HepG2 (cell line): ENCODE measurements around the gene OBSL1. TPM values are rescaled to one million over a fixed set of nuclear protein-coding genes. Genes with fewer than 3 reads are reported as not detected.

Experiments used
- ATAC-seq: fragments of 200-7000 bp; cut with Tn5 transposase; 3 replicates; pipeline ENCODE4 v1.9.1; 2020; ENCODE audit warnings: mild to moderate bottlenecking, moderate library complexity
- BruUV-seq: library from RNA; stranded (reverse); fragments of 400-500 nt; replicated peaks from 2 replicates; lab custom pipeline; 2021; lab: Mats Ljungman, UMichigan
- CTCF ChIA-PET: fragments of 300-600 bp; formaldehyde crosslinking; extraction: SDS; loops from one replicate; lab custom pipeline; 2021; ENCODE audit warnings: low total read pairs, inconsistent platforms, low intra/inter-chr PET ratio; lab: Yijun Ruan, JAX
- POLR2A ChIA-PET: fragments of 350-600 bp; sonication (Branson Sonifier 250); formaldehyde crosslinking; loops from one replicate; lab custom pipeline; 2020; ENCODE audit warnings: antibody characterized with exemption, inconsistent platforms; lab: Yijun Ruan, JAX
- DNase-seq: peaks from one replicate; pipeline ENCODE4 v3.0.0-alpha.2; 2015; ENCODE audit warnings: low spot score
- FAIRE-seq: peaks from 3 replicates; lab custom pipeline; 2011; peaks lifted over from hg19 to GRCh38; lab: Jason Lieb, UNC
- H2AFZ ChIP-seq: one replicate; pipeline ENCODE4 v1.6.1; 2011; ENCODE audit warnings: low read length, inconsistent platforms
- H3K27ac ChIP-seq: fragments of 300-600 bp; 3 replicates; pipeline ENCODE4 v1.8.0; 2011; ENCODE audit warnings: mixed run types, mild to moderate bottlenecking, mixed read lengths, low read length, inconsistent platforms; ENCODE audit not compliant: insufficient read depth; ENCODE audit errors: extremely low read length
- H3K27me3 ChIP-seq, 2 experiments: fragments of 200-600 bp in 1 of 2; 2 replicates in 1 of 2; 3 replicates in 1 of 2; pipeline versions ENCODE4 v1.6.0 to v1.8.0; 2011; ENCODE audit warnings: low read length in 2 of 2, mild to moderate bottlenecking in 2 of 2, moderate library complexity in 2 of 2, inconsistent platforms in 1 of 2; ENCODE audit not compliant: insufficient read depth in 2 of 2, control insufficient read depth in 1 of 2
- H3K36me3 ChIP-seq, 2 experiments: fragments of 200-600 bp in 1 of 2; replicated peaks in 1 of 2; 2 replicates in 1 of 2; 3 replicates in 1 of 2; pipeline versions ENCODE4 v1.5.1 to v1.8.0; 2011; ENCODE audit warnings: low read length in 2 of 2, inconsistent platforms in 1 of 2; ENCODE audit not compliant: insufficient read depth in 2 of 2, control insufficient read depth in 1 of 2
- H3K4me1 ChIP-seq: 2 replicates; pipeline ENCODE4 v1.5.1; 2012; ENCODE audit warnings: low read length, inconsistent platforms; ENCODE audit not compliant: insufficient read depth
- H3K4me2 ChIP-seq: 2 replicates; pipeline ENCODE4 v1.6.0; 2011; ENCODE audit warnings: low read depth, low read length, inconsistent platforms
- H3K4me3 ChIP-seq, 3 experiments: fragments of 200-600 bp in 1 of 3; sonication (generic), shearing (Covaris generic) in 1 of 3; replicated peaks in 1 of 3; 2 replicates each; pipeline ENCODE4 v1.5.1; 2011 to 2016; ENCODE audit warnings: low read length in 3 of 3, inconsistent platforms in 2 of 3, low read depth in 2 of 3, mild to moderate bottlenecking in 2 of 3, control low read depth in 1 of 3, mixed read lengths in 1 of 3; ENCODE audit not compliant: insufficient read depth in 1 of 3
- H3K79me2 ChIP-seq: one replicate; pipeline ENCODE4 v1.6.1; 2011; ENCODE audit warnings: low read length, inconsistent platforms; ENCODE audit not compliant: insufficient read depth
- H3K9ac ChIP-seq: 2 replicates; pipeline ENCODE4 v1.6.0; 2011; ENCODE audit warnings: mild to moderate bottlenecking, low read depth, low read length, inconsistent platforms; ENCODE audit not compliant: insufficient read depth
- H3K9me3 ChIP-seq: 2 replicates; pipeline ENCODE4 v1.5.1; 2012; ENCODE audit warnings: mild to moderate bottlenecking, low read length
- H4K20me1 ChIP-seq: 2 replicates; pipeline ENCODE4 v1.6.0; 2011; ENCODE audit warnings: inconsistent platforms, mild to moderate bottlenecking, low read length, moderate library complexity; ENCODE audit not compliant: insufficient read depth
- EED ChIP-seq: sonication (generic); formaldehyde crosslinking; IDR thresholded peaks from 2 replicates; pipeline ENCODE4 v1.5.0; 2020; ENCODE audit warnings: mild to moderate bottlenecking, missing genetic modification reagents
- EZH2 ChIP-seq: conservative IDR thresholded peaks from 2 replicates; pipeline ENCODE4 v1.6.1; 2012; ENCODE audit warnings: mild to moderate bottlenecking, low read depth, low read length, moderate library complexity
- HOXD1 ChIP-seq: sonication (generic); formaldehyde crosslinking; IDR thresholded peaks from 2 replicates; pipeline ENCODE4 v1.5.0; 2020; ENCODE audit warnings: missing genetic modification reagents
- KDM5A ChIP-seq: fragments of 200-600 bp; sonication (generic); IDR thresholded peaks from 2 replicates; pipeline ENCODE4 v1.7.0; 2018; ENCODE audit warnings: antibody characterized with exemption, mild to moderate bottlenecking, low read length, borderline replicate concordance
- KDM5B ChIP-seq: sonication (generic); formaldehyde crosslinking; IDR thresholded peaks from 2 replicates; pipeline ENCODE4 v1.4.0; 2020; ENCODE audit warnings: missing genetic modification reagents, mild to moderate bottlenecking, borderline replicate concordance
- MBD4 ChIP-seq: IDR thresholded peaks from 2 replicates; pipeline ENCODE4 v1.6.1; 2012; ENCODE audit warnings: low read length, inconsistent platforms, borderline replicate concordance
- MIER3 ChIP-seq: IDR thresholded peaks from 2 replicates; pipeline ENCODE4 v1.6.1; 2016; ENCODE audit warnings: missing compliant biosample characterization, borderline replicate concordance
- PITX1 ChIP-seq: sonication (generic); formaldehyde crosslinking; IDR thresholded peaks from 2 replicates; pipeline ENCODE4 v1.5.1; 2020; ENCODE audit warnings: mild to moderate bottlenecking, missing genetic modification reagents
- RBM39 ChIP-seq: fragments of 200-400 bp; formaldehyde crosslinking; IDR thresholded peaks from one replicate; pipeline ENCODE4 v1.6.1; 2018; ENCODE audit warnings: antibody characterized with exemption, mild to moderate bottlenecking, low read depth, low read length; ENCODE audit not compliant: poor library complexity, severe bottlenecking
- REXO4 ChIP-seq: sonication (generic); formaldehyde crosslinking; IDR thresholded peaks from 2 replicates; pipeline ENCODE4 v1.8.0; 2022; ENCODE audit warnings: missing genetic modification reagents, mild to moderate bottlenecking, borderline replicate concordance
- ZKSCAN1 ChIP-seq: fragments of 150-350 bp; IDR thresholded peaks from 2 replicates; pipeline ENCODE4 v1.6.1; 2014; ENCODE audit warnings: low read length
- ZMAT3 ChIP-seq: sonication (generic); formaldehyde crosslinking; conservative IDR thresholded peaks from 2 replicates; pipeline ENCODE4 v1.7.0; 2021; ENCODE audit warnings: missing genetic modification reagents
- ZNF20 ChIP-seq: sonication (generic); formaldehyde crosslinking; IDR thresholded peaks from 2 replicates; pipeline ENCODE4 v1.4.0; 2020; ENCODE audit warnings: mild to moderate bottlenecking, moderate library complexity, missing genetic modification reagents
- ZNF484 ChIP-seq: sonication (generic); formaldehyde crosslinking; IDR thresholded peaks from 2 replicates; pipeline ENCODE4 v1.5.1; 2020; ENCODE audit warnings: mild to moderate bottlenecking, low read depth, missing genetic modification reagents, borderline replicate concordance
- ZNF569 ChIP-seq: sonication (generic); formaldehyde crosslinking; IDR thresholded peaks from 2 replicates; pipeline ENCODE4 v1.5.0; 2020; ENCODE audit warnings: mild to moderate bottlenecking, missing genetic modification reagents, moderate library complexity, borderline replicate concordance
- ZNF879 ChIP-seq: sonication (generic); formaldehyde crosslinking; IDR thresholded peaks from 2 replicates; pipeline ENCODE4 v1.8.1; 2023; ENCODE audit warnings: missing genetic modification reagents
- WGBS: methylation state at CpG from one replicate; pipeline ENCODE4 v1.1.6; 2017; ENCODE audit warnings: low lambda C conversion rate; 5-methylcytosine and 5-hydroxymethylcytosine counted together
- in situ Hi-C: cut with HindIII; loops from 2 replicates; pipeline ENCODE4 v1.10.0; 2017; ENCODE audit warnings: low pct_unique_long_range_greater_than_20kb; ENCODE audit not compliant: extremely low pct_ligation_motif_present
- intact Hi-C: fragments of 100-400 bp; cut with micrococcal nuclease; formaldehyde crosslinking; loops from one replicate; pipeline ENCODE4 v1.10.0; 2022; ENCODE audit not compliant: unreplicated experiment
- polyA plus RNA-seq, 8 experiments: library from polyadenylated mRNA; depleted of rRNA in 3 of 8; stranded (reverse) in 7 of 8; unstranded in 1 of 8; fragments of >200 nt; fragmentation: Illumina TruSeq in 4 of 8; extraction: Trizol in 4 of 8; gene quantifications; 2 replicates each; pipeline versions ENCODE4 v1.2.1 to v1.2.3, GENCODE V29; 2011 to 2016; ENCODE audit warnings: low read depth in 4 of 8, missing spikeins in 1 of 8, mixed read lengths in 1 of 8; ENCODE audit not compliant: insufficient read depth in 1 of 8
- total RNA-seq, 5 experiments: library from RNA; depleted of rRNA; stranded (reverse); fragments of >200 nt; fragmentation: Illumina TruSeq; extraction: Trizol; gene quantifications; 2 replicates each; pipeline ENCODE4 v1.2.3, GENCODE V29; 2016; ENCODE audit warnings: low read depth in 1 of 5
- TF ChIP-seq, protein P1 (sequence below): IDR thresholded peaks from 2 replicates; pipeline ENCODE4 v1.6.1; 2016; ENCODE audit warnings: missing compliant biosample characterization, missing genetic modification reagents, borderline replicate concordance
- TF ChIP-seq, protein P2 (sequence below): sonication (generic); formaldehyde crosslinking; IDR thresholded peaks from 2 replicates; pipeline ENCODE4 v1.4.0; 2020; ENCODE audit warnings: missing genetic modification reagents, borderline replicate concordance

Gene OBSL1
- total and polyA plus RNA-seq, 2 of the 13 experiments (the other 11 are each of a cell fraction or from before 2014, with no cell fraction given) = 86.7 to 218 TPM

DNA sequence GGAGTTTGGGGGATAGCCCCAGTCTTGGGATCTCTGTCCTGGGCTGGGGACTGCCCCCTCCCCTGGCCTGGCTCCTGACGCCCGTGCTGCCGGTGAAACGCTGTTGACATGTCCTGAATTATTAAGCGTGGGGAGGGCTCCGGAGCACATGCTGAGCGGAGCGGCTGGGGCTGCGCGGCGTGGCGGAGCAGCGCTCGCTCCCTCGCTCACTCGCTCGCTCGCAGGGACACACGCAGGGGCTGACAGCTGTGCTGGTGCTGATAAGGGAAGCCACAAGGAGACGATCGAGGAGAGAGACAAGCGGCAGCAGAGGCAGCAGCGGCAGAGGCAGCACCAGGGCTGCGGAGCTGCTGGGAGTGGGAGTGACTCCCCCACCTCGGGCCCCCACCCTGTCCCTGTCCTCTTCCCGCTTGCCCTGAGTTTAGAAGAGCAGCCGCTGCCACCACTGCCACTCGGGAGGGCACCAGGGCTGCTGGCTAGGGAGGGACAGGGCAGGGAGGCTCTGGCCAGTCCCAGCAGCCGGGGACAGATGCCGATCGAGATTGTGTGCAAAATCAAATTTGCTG is 57.1 kb downstream of the OBSL1 start, which contains the start of gene ASIC4:
Gene ASIC4, plus strand, starts transcription at position 287 of the 566 bp plus-strand sequence. Its CDS starts 243 bp downstream, at position 530.
- intact Hi-C loops (no loop called here), in situ Hi-C loops (no loop called here)
- Histone ChIP-seq H3K9ac (no peak within 1 kb of the TSS), H3K4me2 (0 out of 2 replicates have a peak within 1 kb of the TSS, but pooled peaks have one; percentile 4), H2AFZ (no peak within 1 kb of the TSS), H3K27me3 (peaks cover 24 to 81% of the 10 kb centered on the region in 2 experiments), H4K20me1 (peaks cover 11% of the 10 kb centered on the region; the same call in 1 of the 2 replicates), H3K79me2 (no peaks in the 10 kb centered on the region), H3K36me3 (no peaks in the 10 kb centered on the region), H3K27ac (no peak within 1 kb of the TSS), H3K4me3 (peak within 1 kb of the TSS in 1 of 3 experiments; percentile 14; a peak in 1 of 6 replicates), H3K9me3 (no peaks in the 10 kb centered on the region), H3K4me1 (peaks cover 46% of the 10 kb centered on the region)
- WGBS = 38% methylated on average over 4 of the region's 31 CpGs
- ChIA-PET POLR2A (interaction anchor here (7.7 kb wide), 1 partner anchor 15 kb away, joined by 94 read pairs; the partner anchor contains the start of gene GMPPA), CTCF (no interaction called here)
- FAIRE-seq = no peak
- no TSS peak for BruUV-seq
- ATAC-seq = no peak
- DNase-seq = no peak
- TF ChIP-seq ZNF484 (CRISPR knock-in tag) = no peak
- no peak for TF ChIP-seq ZMAT3 (CRISPR knock-in tag)
- no peak for TF ChIP-seq KDM5A
- TF ChIP-seq, protein P1, sequence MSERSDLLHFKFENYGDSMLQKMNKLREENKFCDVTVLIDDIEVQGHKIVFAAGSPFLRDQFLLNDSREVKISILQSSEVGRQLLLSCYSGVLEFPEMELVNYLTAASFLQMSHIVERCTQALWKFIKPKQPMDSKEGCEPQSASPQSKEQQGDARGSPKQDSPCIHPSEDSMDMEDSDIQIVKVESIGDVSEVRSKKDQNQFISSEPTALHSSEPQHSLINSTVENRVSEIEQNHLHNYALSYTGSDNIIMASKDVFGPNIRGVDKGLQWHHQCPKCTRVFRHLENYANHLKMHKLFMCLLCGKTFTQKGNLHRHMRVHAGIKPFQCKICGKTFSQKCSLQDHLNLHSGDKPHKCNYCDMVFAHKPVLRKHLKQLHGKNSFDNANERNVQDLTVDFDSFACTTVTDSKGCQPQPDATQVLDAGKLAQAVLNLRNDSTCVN (CRISPR knock-in tag) = no peak
- no peak for TF ChIP-seq ZNF569
- TF ChIP-seq MIER3 (CRISPR knock-in tag) = no peak
- 0 out of 2 replicates have a peak, but pooled peaks have one; percentile 94 for TF ChIP-seq EZH2
- no peak for TF ChIP-seq KDM5B (CRISPR knock-in tag)
- no peak for TF ChIP-seq REXO4
- TF ChIP-seq RBM39 = peak; percentile 24
- TF ChIP-seq, protein P2, sequence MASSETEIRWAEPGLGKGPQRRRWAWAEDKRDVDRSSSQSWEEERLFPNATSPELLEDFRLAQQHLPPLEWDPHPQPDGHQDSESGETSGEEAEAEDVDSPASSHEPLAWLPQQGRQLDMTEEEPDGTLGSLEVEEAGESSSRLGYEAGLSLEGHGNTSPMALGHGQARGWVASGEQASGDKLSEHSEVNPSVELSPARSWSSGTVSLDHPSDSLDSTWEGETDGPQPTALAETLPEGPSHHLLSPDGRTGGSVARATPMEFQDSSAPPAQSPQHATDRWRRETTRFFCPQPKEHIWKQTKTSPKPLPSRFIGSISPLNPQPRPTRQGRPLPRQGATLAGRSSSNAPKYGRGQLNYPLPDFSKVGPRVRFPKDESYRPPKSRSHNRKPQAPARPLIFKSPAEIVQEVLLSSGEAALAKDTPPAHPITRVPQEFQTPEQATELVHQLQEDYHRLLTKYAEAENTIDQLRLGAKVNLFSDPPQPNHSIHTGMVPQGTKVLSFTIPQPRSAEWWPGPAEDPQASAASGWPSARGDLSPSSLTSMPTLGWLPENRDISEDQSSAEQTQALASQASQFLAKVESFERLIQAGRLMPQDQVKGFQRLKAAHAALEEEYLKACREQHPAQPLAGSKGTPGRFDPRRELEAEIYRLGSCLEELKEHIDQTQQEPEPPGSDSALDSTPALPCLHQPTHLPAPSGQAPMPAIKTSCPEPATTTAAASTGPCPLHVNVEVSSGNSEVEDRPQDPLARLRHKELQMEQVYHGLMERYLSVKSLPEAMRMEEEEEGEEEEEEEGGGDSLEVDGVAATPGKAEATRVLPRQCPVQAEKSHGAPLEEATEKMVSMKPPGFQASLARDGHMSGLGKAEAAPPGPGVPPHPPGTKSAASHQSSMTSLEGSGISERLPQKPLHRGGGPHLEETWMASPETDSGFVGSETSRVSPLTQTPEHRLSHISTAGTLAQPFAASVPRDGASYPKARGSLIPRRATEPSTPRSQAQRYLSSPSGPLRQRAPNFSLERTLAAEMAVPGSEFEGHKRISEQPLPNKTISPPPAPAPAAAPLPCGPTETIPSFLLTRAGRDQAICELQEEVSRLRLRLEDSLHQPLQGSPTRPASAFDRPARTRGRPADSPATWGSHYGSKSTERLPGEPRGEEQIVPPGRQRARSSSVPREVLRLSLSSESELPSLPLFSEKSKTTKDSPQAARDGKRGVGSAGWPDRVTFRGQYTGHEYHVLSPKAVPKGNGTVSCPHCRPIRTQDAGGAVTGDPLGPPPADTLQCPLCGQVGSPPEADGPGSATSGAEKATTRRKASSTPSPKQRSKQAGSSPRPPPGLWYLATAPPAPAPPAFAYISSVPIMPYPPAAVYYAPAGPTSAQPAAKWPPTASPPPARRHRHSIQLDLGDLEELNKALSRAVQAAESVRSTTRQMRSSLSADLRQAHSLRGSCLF (CRISPR knock-in tag) = no peak
- TF ChIP-seq MBD4 = no peak
- no peak for TF ChIP-seq HOXD1 (CRISPR knock-in tag)
- no peak for TF ChIP-seq PITX1 (CRISPR knock-in tag)
- no peak for TF ChIP-seq EED (CRISPR knock-in tag)
- TF ChIP-seq ZKSCAN1 = no peak
- no peak for TF ChIP-seq ZNF879 (CRISPR knock-in tag)
- TF ChIP-seq ZNF20 (CRISPR knock-in tag) = no peak
